Measurements from ENCODE around the gene LY6G6F. TPM values are rescaled to one million over a fixed set of nuclear protein-coding genes. Genes with fewer than 3 reads are reported as not detected.

LY6G6F gene
- total and polyA plus RNA-seq, 10 of the 15 experiments (the other 5 are each of a cell fraction or from before 2014, with no cell fraction given): not detected

GRCh38 chr6:31665501-31666336 is 40.9 kb upstream of the LY6G6F start, which contains the start of gene CSNK2B (continued):
- TF ChIP-seq SIN3A (IDR thresholded peaks at IDR 0.05; ENCODE audit: low read depth, low read length) (peak; percentile 61; the same call in 1 of the 2 replicates), IKZF2 (IDR thresholded peaks at IDR 0.05) (peak in 1 of 2 experiments; percentile 54; a peak in 1 of 4 replicates), MAX (IDR thresholded peaks at IDR 0.05; ENCODE audit: low read depth, low read length) (peak; percentile 14; the same call in 1 of the 2 replicates), POLR2A (IDR thresholded peaks at IDR 0.05; ENCODE audit: low read depth, low read length) (peak; percentile 93), BMI1 (IDR thresholded peaks at IDR 0.05; ENCODE audit: borderline replicate concordance) (no peak), ATF2 (IDR thresholded peaks at IDR 0.05; ENCODE audit: low read length) (no peak), GATAD2B (conservative IDR thresholded peaks at IDR 0.05; ENCODE audit: low read depth) (peak; percentile 27; the same call in 1 of the 2 replicates), MEF2B (IDR thresholded peaks at IDR 0.05; ENCODE audit: partially characterized antibody, poor library complexity, severe bottlenecking) (peak; percentile 40), ZNF24 (IDR thresholded peaks at IDR 0.05) (no peak), USF1 (IDR thresholded peaks at IDR 0.05; ENCODE audit: borderline replicate concordance, extremely low read length, insufficient read depth, low read depth, low read length) (peak; percentile 38), REST (IDR thresholded peaks at IDR 0.05; ENCODE audit: low read depth, low read length) (no peak), SRF (IDR thresholded peaks at IDR 0.05; ENCODE audit: low read depth in 2 of 2, low read length in 2 of 2) (peak; percentile 90 to 94), WRNIP1 (IDR thresholded peaks at IDR 0.05; ENCODE audit: borderline replicate concordance, low read depth, low read length) (no peak), YBX1 (IDR thresholded peaks at IDR 0.05) (no peak), RB1 (IDR thresholded peaks at IDR 0.05; ENCODE audit: borderline replicate concordance) (no peak), ZNF274 (IDR thresholded peaks at IDR 0.05; ENCODE audit: insufficient read depth, insufficient read length) (no peak), CUX1 (IDR thresholded peaks at IDR 0.05; ENCODE audit: insufficient replicate concordance, low read depth, low read length) (no peak)

Measured in GM12878 (cell line).